ENCODE data around the gene GNLY.

The GNLY gene

DNA sequence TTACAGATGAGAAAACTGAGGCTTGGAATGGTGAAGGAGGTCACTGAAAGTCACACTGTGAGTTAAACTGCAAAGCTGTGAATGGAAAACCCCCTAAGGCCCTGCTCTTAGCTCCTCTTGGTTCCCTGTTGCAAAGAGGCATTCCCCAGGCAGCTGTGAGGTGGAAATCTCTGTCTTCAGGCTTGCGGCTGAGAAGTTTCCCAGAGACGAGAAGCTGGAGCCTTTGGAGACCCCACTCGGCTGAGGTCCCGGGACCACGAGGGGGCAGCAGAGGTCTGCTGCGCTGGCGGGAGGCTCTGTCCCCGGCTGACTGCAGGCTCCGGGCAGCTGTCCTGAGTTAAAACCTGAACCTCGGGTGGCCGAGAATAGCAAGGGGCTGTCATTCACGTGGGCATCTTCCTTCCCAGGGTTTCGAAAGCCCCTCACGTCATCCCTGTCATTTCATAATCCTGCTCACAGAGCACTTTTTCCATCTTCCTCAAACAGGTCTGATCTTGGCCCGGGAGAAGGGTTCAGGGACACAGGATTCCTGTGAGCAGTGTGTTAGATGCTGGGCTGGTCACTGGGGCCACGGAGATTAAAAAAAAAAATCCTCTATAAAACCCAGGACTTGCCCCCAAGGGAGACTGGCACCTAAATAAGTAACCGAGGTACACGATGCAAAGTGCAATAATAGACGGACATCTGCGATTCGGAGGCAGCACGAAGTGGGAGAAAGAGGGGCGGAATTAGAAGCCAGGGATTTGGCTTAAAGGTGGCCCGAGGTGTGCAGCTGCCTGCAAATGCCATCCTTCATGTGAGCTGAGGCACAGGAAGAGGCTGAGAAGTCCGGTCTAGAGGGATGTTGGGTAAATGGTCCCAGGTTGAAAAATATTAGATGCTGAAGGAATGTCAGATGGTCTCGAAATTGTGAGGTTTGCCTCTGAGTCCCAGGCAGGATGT lies 35.0 kb downstream of the GNLY start:
- TF ChIP-seq ZNF274 (IDR thresholded peaks at IDR 0.05; ENCODE audit: low read depth, low read length) = no peak
- H3K4me3 ChIP-seq (ENCODE audit: low read length) = no peak overlapping the region

DNA sequence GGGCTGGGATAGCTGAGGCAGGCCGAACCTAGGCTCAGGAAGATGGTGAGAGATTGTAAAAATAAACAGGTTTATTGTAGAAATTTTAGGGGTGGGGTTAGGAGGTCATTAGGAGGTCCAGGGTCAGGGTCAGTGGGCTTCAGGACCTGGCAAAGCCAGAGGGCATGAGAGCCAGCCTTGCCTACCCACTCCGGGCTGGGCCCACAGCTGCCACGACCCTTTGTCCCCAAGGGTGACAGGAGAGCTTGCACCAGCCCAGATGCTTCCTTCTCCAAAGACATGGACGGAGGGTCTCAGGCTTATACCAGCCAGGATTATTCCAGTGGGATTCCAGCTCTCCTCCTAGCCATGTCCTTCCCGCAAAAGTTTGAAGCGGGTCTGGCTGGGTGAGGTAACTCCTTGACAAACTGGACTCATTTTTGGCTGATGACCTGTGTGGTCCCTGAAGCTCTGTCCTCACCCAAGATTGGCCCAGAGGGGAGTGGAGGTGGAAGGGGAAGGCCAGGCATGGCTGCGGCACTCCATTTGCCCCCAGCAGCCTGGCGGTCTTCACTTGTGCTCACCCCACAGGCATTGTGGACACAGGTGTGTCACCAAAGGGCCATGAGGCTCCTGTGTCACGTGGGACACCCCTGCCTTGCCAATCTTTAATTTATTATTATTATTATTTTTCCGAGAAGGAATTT lies 35.8 kb downstream of the GNLY start:
- H3K4me3 ChIP-seq (ENCODE audit: low read length) = no peak overlapping the region
- no peak for TF ChIP-seq ZNF274 (IDR thresholded peaks at IDR 0.05; ENCODE audit: low read depth, low read length)

DNA sequence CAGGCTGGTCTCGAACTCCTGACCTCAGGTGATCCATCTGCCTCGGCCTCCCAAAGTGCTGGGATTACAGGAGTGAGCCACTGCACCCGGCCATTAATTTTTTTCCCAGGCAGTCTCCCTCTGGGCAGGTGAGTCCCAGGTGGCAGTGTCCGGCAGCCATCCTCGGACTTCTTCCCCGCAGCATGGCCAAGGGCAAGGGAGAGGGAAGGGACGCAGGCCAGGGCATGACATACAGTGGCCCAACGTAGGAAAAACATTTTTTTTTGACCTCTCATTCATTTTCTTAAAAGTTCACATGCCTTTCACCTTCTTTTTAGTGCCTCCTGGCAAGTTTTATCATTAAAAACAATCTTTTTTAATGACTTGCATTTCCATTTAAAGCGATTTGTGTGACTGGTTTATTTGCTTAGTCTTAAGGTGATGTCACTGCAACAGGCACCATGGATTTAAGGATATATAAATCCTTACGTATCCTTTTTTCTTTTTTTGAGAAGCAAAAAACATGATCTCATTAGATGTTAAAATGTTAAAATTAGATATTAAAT lies 36.6 kb downstream of the GNLY start:
- H3K4me3 ChIP-seq (ENCODE audit: low read length) = no peak overlapping the region
- TF ChIP-seq ZNF274 (IDR thresholded peaks at IDR 0.05; ENCODE audit: low read depth, low read length) = no peak

DNA sequence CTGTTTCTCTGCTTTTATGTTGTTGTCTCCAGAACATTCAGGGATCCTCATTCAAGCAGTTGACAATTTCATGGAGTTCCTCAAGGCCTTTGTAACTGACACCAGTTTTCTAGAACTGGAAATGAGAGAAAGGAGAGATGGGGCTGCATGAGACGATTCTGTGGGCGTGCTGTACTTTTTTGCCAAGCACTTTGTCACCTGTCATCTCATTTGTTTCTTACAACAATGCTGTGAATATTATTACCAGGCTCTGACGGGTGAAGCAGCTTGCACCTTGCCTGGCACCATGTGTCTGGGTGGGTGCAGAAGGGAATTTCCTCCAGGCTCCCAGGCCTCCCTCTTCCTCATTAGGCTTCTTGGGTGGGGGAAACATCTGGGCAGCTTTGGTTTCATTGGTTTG lies 37.4 kb downstream of the GNLY start:
- no peak for TF ChIP-seq ZNF274 (IDR thresholded peaks at IDR 0.05; ENCODE audit: low read depth, low read length)

DNA sequence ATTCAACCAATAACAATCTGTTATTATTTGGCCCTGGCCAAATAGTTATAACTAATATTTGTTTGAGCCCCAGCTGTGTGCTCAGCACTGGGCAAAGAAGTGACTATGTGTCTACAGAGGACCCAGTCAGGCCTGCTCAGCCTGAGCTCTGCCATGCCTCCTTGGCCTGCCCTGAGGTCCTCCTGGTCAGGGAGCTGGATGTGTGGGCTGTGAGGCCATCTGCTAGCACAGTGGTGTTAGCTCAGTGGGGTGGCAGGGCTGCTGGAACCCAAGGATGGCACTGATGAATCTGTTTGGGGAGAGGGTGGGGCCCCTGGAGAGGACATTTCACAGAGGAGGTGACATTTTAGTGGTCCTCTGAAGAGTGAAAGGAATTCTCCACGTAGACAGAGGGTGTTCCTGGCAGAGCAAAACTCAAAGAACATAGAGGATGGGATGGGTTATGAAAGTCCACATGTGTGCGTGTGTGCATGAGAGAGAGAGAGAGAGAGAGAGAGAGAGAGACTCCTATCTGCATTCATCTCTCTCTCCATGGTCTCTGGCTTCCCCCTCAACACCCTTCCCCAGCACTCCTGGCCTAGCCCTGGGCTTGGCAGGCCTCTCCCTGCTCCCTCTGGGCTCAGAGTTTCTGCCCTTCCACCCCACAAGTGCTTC lies 38.4 kb downstream of the GNLY start:
- no peak for TF ChIP-seq ZNF274 (IDR thresholded peaks at IDR 0.05; ENCODE audit: low read depth, low read length)
- no peak overlapping the region for H3K4me3 ChIP-seq (ENCODE audit: low read length)

More for the DNA sequence above, 37.4 kb downstream of the GNLY start:
- H3K4me3 ChIP-seq (ENCODE audit: low read length) = no peak overlapping the region

DNA sequence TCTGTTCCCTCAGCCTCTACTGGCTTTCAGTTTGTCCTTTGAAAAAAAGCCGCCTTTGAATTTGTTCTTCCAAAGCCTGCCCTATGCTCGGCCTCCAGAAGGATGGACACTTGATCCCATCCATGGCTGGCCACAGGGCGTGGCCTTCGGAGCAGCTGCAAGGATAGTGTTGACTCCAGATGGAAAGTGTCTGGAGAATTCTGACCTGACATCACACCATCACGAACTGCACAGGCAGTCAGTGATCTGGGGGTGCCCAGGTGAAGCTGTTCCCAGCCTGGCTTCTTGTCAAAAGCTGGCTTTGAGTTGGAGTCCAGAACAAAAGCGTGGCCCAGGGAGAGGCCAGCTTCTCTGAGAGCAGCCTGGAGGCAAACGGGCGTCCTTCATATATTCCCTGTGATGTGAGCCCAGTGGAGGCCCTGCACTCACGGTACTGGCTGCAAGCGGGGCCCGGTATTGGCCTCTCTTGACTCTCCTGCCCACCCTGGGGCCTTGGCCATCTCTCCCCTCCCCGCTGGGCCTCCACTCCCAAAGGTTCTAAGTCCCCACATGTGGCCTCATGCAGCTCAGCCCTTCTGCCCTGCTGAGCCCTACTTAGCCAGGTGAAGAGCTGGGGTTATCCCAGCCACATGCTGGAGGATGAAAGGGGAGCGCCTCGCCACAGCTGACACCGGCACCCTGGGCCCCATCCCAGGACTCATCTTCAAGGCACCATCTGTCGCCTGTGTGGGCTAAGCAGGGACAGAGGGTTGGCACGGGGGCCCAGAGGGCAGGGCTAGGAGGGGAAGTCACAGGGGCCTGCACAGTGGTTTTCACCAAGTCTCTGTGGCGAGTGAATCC lies 39.2 kb downstream of the GNLY start:
- no peak for TF ChIP-seq ZNF274 (IDR thresholded peaks at IDR 0.05; ENCODE audit: low read depth, low read length)
- H3K4me3 ChIP-seq (ENCODE audit: low read length) = no peak overlapping the region

DNA sequence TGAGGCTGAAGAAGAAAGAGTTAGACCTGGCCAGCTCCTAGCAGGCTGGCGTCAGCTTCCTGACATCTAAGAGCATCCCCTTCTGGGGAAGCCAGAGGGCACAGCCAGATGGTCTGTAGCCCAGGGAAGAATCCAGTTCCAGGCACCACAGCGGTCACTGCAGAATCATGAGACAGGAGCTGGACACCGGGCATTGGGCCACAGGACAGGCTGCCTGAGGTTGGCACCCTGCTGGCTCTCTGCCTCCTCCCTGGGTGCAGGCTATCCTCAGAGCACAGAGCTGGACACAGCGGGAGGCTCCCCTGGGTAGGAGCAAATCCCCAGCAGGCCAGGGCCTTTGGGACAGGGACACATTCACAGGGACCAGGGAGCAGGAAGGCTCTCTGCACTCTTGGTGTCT lies 39.9 kb downstream of the GNLY start:
- TF ChIP-seq ZNF274 (IDR thresholded peaks at IDR 0.05; ENCODE audit: low read depth, low read length) = no peak
- no peak overlapping the region for H3K4me3 ChIP-seq (ENCODE audit: low read length)

DNA sequence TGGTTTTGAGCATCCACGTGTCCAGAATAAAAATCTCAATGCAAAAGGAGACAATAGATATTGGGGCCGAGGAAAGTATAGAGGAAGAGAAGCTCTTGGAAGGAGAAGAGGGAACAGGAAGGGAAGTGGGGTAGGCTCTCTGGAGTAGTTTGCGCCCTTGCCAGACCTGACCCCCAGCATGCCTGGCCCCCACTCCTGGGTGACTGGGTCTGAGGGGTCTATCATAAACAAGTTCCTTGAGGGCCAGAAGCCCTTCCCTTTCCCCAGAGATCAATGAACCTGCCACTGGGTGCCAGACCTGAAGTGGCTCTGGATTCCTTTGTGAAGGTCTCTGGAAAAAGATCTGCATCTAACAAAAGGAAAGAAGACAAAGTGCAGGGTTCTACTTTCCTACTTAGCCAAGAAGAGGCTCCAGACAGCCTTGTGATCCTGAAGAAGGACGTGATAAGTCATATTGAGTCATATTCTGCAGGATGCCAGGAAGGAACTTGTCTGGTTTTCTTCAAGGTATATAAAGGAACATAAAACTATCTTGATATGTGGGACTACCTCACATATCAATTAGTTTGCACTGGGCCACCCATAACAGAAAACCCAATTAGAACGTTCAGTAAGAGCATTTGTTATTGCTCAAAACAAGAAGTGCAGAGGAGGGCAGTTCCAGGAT lies 40.9 kb downstream of the GNLY start:
- no peak for TF ChIP-seq ZNF274 (IDR thresholded peaks at IDR 0.05; ENCODE audit: low read depth, low read length)
- no peak overlapping the region for H3K4me3 ChIP-seq (ENCODE audit: low read length)

DNA sequence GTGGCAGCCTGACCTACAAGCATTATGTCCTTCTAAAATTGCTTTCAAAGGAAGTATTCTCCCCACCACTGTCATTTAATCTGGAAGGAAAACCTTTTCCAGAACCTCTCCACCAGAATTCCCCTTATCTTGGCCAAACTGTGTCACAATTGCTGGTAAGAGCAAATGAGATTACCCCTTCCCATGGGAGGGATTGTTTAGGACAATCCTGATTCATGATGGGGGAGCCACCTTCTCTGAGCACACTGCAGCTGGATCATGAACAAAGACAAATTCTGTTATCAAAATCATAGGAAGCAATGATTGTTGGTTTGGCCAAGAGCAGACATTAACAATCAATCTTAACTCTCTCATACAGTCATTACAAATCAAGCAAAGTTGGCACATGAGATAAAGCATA lies 41.5 kb downstream of the GNLY start:
- TF ChIP-seq ZNF274 (IDR thresholded peaks at IDR 0.05; ENCODE audit: low read depth, low read length) = no peak
- no peak overlapping the region for H3K4me3 ChIP-seq (ENCODE audit: low read length)

DNA sequence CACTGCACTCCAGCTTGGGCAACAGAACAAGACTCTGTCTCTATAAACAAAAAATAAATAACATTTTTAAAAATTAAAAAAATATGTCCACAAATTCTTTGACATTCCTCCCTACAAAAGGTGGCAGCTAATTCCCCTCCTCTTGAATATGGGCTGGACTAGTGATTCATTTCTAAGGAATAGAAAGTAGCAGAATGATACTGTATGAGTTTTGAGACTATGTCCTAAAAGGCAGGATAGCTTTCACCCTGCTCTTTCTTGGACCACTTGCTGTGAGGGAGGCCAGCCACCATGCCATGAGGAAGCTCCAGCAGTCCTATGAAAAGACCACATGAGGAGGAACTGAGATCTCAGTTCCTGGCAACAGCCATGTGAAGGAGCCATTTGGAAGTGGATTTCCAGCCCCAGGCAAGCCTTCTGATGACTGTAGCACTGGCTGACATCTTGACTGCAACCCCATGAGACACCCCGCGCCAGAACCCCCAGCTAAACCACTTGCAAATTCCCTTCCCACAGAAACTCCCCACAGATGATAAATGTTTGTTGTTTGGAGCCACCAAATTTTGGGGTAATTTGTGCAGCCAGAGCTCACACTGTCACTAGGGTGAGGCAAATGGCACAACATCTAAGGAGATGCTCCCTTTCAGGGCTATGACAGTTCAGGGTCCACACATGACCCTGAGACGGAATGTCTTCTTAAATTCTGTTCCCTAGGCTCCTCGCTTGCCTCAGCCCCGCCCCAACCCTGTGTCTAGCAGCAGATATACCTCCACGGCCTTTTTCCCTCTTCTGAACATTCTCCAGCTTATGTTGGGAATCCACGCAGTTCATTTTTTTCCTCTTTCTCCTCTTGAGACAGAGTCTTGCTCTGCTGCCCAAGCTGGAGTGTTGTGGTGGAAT lies 42.5 kb downstream of the GNLY start:
- no peak for TF ChIP-seq ZNF274 (IDR thresholded peaks at IDR 0.05; ENCODE audit: low read depth, low read length)

DNA sequence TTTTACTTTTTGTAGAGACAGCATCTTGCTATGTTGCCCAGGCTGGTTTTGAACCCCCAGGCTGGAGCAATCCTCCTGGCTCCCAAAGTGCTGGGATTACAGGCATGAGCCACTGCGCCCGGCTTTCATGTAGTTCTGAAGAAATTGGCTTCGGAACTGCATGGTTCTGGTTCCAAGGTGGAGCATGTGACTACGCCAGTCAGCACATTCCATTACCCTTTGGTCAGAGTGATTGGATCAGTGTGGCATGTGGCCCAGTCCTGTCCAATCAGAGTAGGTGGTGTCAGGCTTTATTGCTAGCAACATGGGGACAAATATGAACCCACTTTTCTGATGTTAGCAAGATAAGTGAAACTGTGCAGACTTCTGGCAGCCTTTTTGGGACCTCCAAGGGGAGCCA lies 43.3 kb downstream of the GNLY start:
- H3K4me3 ChIP-seq (ENCODE audit: low read length) = no peak overlapping the region
- no peak for TF ChIP-seq ZNF274 (IDR thresholded peaks at IDR 0.05; ENCODE audit: low read depth, low read length)

More for the DNA sequence above, 42.5 kb downstream of the GNLY start:
- H3K4me3 ChIP-seq (ENCODE audit: low read length) = no peak overlapping the region

DNA sequence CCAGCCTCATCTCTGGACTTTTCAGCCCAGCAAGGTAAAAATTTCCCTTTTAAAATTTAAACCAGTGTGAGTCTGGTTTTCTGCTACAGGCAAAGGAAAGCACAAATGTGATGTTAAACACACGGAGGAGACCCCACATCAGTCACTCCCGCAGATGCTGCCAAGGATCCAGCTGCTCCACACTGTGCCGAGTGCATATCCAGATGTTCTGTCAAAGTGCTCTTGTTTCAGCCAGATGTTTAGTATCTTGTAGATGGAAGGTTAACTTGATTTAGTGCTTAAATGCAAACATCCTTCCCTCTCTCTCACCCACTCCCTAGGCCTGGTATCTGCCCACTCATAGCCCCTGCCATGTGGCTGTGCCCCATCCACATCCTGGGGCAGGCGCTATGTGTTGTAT lies 43.8 kb downstream of the GNLY start:
- no peak for TF ChIP-seq ZNF274 (IDR thresholded peaks at IDR 0.05; ENCODE audit: low read depth, low read length)
- no peak overlapping the region for H3K4me3 ChIP-seq (ENCODE audit: low read length)

Data from GM08714 (cell line).